ENCODE results near the gene BAZ2B. TPM values are rescaled to one million over a fixed set of nuclear protein-coding genes. Genes with fewer than 3 reads are reported as not detected.

Gene BAZ2B
- total and polyA plus RNA-seq, 2 donors (not counting 3 experiments of a cell fraction or from before 2014, with no cell fraction given) = 22.1 to 73.8 TPM

- Histone ChIP-seq H3K36me3 (ENCODE audit: control insufficient read depth in 2 of 2, extremely low read depth in 1 of 2, insufficient read depth in 2 of 2, low read length in 2 of 2) (peaks cover 0 to 2% of the 10 kb centered on the region in 2 experiments), H3K4me2 (ENCODE audit: insufficient read depth, low read length) (no peak overlapping the region), H3K27me3 (ENCODE audit: control insufficient read depth in 2 of 2, insufficient read depth in 2 of 2, low read length in 2 of 2) (no peaks in the 10 kb centered on the region), H3K9me1 (replicated peaks; ENCODE audit: control insufficient read depth, extremely low read depth, insufficient read depth, low read length) (no peaks in the 10 kb centered on the region), H3K9ac (replicated peaks; ENCODE audit: extremely low read depth, insufficient read depth, low read length) (no peak overlapping the region), H3K27ac (ENCODE audit: insufficient read depth, low read depth, low read length) (no peak overlapping the region), H4K20me1 (replicated peaks; ENCODE audit: control insufficient read depth, extremely low read depth, insufficient read depth, low read length) (no peaks in the 10 kb centered on the region), H2AFZ (ENCODE audit: low read depth, low read length) (no peak overlapping the region), H3K4me3 (replicated peaks in 1 of 3; ENCODE audit: insufficient read depth in 1 of 3, low read depth in 1 of 3, low read length in 3 of 3) (no peak overlapping the region), H3K4me1 (ENCODE audit: control insufficient read depth, extremely low read depth, insufficient read depth, low read length) (no peaks in the 10 kb centered on the region), H3K79me2 (ENCODE audit: control insufficient read depth, insufficient read depth, low read length) (no peaks in the 10 kb centered on the region), H3K9me3 (replicated peaks; ENCODE audit: control insufficient read depth, insufficient read depth, low read length) (no peaks in the 10 kb centered on the region)
- no peak for FAIRE-seq
- TF ChIP-seq POLR2A (IDR thresholded peaks at IDR 0.05; ENCODE audit: low read depth, low read length) = no peak
- no peak for TF ChIP-seq MAX (IDR thresholded peaks at IDR 0.05; ENCODE audit: insufficient read depth, insufficient read length)
- TF ChIP-seq FOS (IDR thresholded peaks at IDR 0.05; ENCODE audit: borderline replicate concordance, insufficient read depth, low read length) = no peak
- TF ChIP-seq JUN (IDR thresholded peaks at IDR 0.05; ENCODE audit: borderline replicate concordance, insufficient read depth, insufficient read length, low read depth) = no peak
- TF ChIP-seq CTCF (IDR thresholded peaks at IDR 0.05; ENCODE audit: extremely low read depth in 1 of 2, insufficient read depth in 1 of 2, low read depth in 1 of 2, low read length in 2 of 2) = no peak
- TF ChIP-seq GATA2 (IDR thresholded peaks at IDR 0.05; ENCODE audit: insufficient read depth, insufficient read length, low read depth, low read length) = no peak
- no peak for TF ChIP-seq POLR2AphosphoS5 (IDR thresholded peaks at IDR 0.05; ENCODE audit: insufficient read depth, low read depth, low read length)
- TF ChIP-seq EZH2 (IDR thresholded peaks at IDR 0.05; ENCODE audit: borderline replicate concordance, low read depth, low read length, severe bottlenecking) = no peak
- no peak for TF ChIP-seq MYC (IDR thresholded peaks at IDR 0.05; ENCODE audit: low read depth, low read length)
- CTCF ChIA-PET = no interaction called here
- intact Hi-C loops (cut with micrococcal nuclease) = no loop called here
- dilution Hi-C loops (cut with MboI; ENCODE audit: extremely low pct_ligation_motif_present, low sequenced_read_pairs) = no loop called here
- POLR2A ChIA-PET = no interaction called here
- BruUV-seq (replicated peaks) = no TSS peak
- DNase-seq (ENCODE audit: low read depth, low spot score) = no peak
Observed at GRCh38 chr2:159457589-159457988, 158.8 kb downstream of the BAZ2B start.

Data from endothelial cell of umbilical vein (primary cell).